HEK293 (cell line): ENCODE results near the gene FAM83E.

Experiments used
- CTCF ChIA-PET: fragments of 350-600 bp; formaldehyde crosslinking; extraction: SDS; loops from one replicate; lab custom pipeline; 2021; ENCODE audit warnings: antibody characterized with exemption; lab: Yijun Ruan, JAX
- POLR2A ChIA-PET: fragments of 300-600 bp; formaldehyde crosslinking; extraction: SDS; loops from one replicate; lab custom pipeline; 2020; ENCODE audit warnings: antibody characterized with exemption, inconsistent platforms; lab: Yijun Ruan, JAX
- H3K27ac ChIP-seq: fragments of 200-500 bp; sonication (Bioruptor generic); 2 replicates; pipeline ENCODE4 v1.5.1; 2014; ENCODE audit warnings: low read depth, low read length, control low read depth, inconsistent platforms; ENCODE audit errors: extremely low read depth
- H3K36me3 ChIP-seq, 2 experiments: fragments of 200-500 bp in 1 of 2; sonication (Bioruptor generic) in 1 of 2; 1 replicate in 1 of 2; 2 replicates in 1 of 2; pipeline ENCODE4 v1.5.1; 2014 to 2017; ENCODE audit warnings: inconsistent platforms in 2 of 2, low read length in 2 of 2; ENCODE audit not compliant: control insufficient read depth in 2 of 2, insufficient read depth in 1 of 2
- H3K4me1 ChIP-seq: fragments of 200-500 bp; sonication (Bioruptor generic); 2 replicates; pipeline ENCODE4 v1.5.1; 2014; ENCODE audit warnings: mild to moderate bottlenecking, low read length, inconsistent platforms; ENCODE audit not compliant: control insufficient read depth, insufficient read depth
- H3K4me3 ChIP-seq: 2 replicates; pipeline ENCODE4 v1.5.1; 2011; ENCODE audit warnings: low read depth, mild to moderate bottlenecking, control low read depth, low read length, moderate library complexity
- H3K9me3 ChIP-seq: fragments of 200-500 bp; sonication (Bioruptor generic); 2 replicates; pipeline ENCODE4 v1.5.1; 2014; ENCODE audit warnings: low read depth, low read length, inconsistent platforms; ENCODE audit not compliant: control insufficient read depth, insufficient read depth
- PATZ1 ChIP-seq: fragments of 450-650 bp; formaldehyde crosslinking; IDR thresholded peaks from 2 replicates; pipeline ENCODE4 v1.5.1; 2016; ENCODE audit warnings: missing biosample characterization, missing genetic modification characterization
- PRDM2 ChIP-seq: fragments of 450-650 bp; formaldehyde crosslinking; IDR thresholded peaks from 2 replicates; pipeline ENCODE4 v1.5.1; 2016; ENCODE audit warnings: missing biosample characterization, missing genetic modification characterization, borderline replicate concordance
- SETDB1 ChIP-seq: IDR thresholded peaks from one replicate; pipeline ENCODE4 v1.6.1; 2017; ENCODE audit warnings: mild to moderate bottlenecking, low read length, moderate library complexity, mixed read lengths; ENCODE audit not compliant: insufficient read length
- SP3 ChIP-seq: fragments of 450-650 bp; formaldehyde crosslinking; IDR thresholded peaks from 2 replicates; pipeline ENCODE4 v1.5.1; 2016; ENCODE audit warnings: missing biosample characterization, missing genetic modification characterization
- TSHZ1 ChIP-seq: fragments of 450-650 bp; formaldehyde crosslinking; IDR thresholded peaks from 2 replicates; pipeline ENCODE4 v1.5.1; 2016; ENCODE audit warnings: missing biosample characterization, missing genetic modification characterization, borderline replicate concordance
- ZBTB1 ChIP-seq: fragments of 450-650 bp; formaldehyde crosslinking; IDR thresholded peaks from 2 replicates; pipeline ENCODE4 v1.5.1; 2016; ENCODE audit warnings: missing biosample characterization, missing genetic modification characterization
- ZBTB10 ChIP-seq: fragments of 450-650 bp; formaldehyde crosslinking; IDR thresholded peaks from 2 replicates; pipeline ENCODE4 v1.5.1; 2016; ENCODE audit warnings: missing biosample characterization, missing genetic modification characterization
- ZBTB11 ChIP-seq: fragments of 450-650 bp; formaldehyde crosslinking; conservative IDR thresholded peaks from 2 replicates; pipeline ENCODE4 v1.5.1; 2016; ENCODE audit warnings: low read depth, missing biosample characterization, missing genetic modification characterization
- ZNF148 ChIP-seq: fragments of 450-650 bp; formaldehyde crosslinking; IDR thresholded peaks from 2 replicates; pipeline ENCODE4 v1.5.0; 2017; ENCODE audit warnings: missing biosample characterization, missing genetic modification characterization, borderline replicate concordance
- ZNF169 ChIP-seq: fragments of 450-650 bp; formaldehyde crosslinking; IDR thresholded peaks from 2 replicates; pipeline ENCODE4 v1.5.1; 2016; ENCODE audit warnings: missing biosample characterization, missing genetic modification characterization
- ZNF174 ChIP-seq: fragments of 450-650 bp; formaldehyde crosslinking; IDR thresholded peaks from 2 replicates; pipeline ENCODE4 v1.5.0; 2017; ENCODE audit warnings: missing biosample characterization, mild to moderate bottlenecking, missing genetic modification characterization
- ZNF184 ChIP-seq: fragments of 450-650 bp; IDR thresholded peaks from 2 replicates; pipeline ENCODE4 v1.5.1; 2018; ENCODE audit warnings: missing biosample characterization, mild to moderate bottlenecking, missing genetic modification characterization
- ZNF211 ChIP-seq: fragments of 450-650 bp; formaldehyde crosslinking; IDR thresholded peaks from 2 replicates; pipeline ENCODE4 v1.5.1; 2016; ENCODE audit warnings: low read depth, missing biosample characterization, missing genetic modification characterization
- ZNF23 ChIP-seq: fragments of 450-650 bp; formaldehyde crosslinking; IDR thresholded peaks from 2 replicates; pipeline ENCODE4 v1.5.1; 2016; ENCODE audit warnings: missing biosample characterization, missing genetic modification characterization, borderline replicate concordance
- ZNF366 ChIP-seq: fragments of 450-650 bp; formaldehyde crosslinking; conservative IDR thresholded peaks from 2 replicates; pipeline ENCODE4 v1.5.1; 2016; ENCODE audit warnings: missing biosample characterization, missing genetic modification characterization

FAM83E gene

GRCh38 chr19:48656840-48657474, 42.1 kb upstream of the FAM83E start:
- H3K4me1 ChIP-seq: peaks cover 9% of the 10 kb centered on the region
- H3K9me3 ChIP-seq: no peaks in the 10 kb centered on the region
- CTCF ChIA-PET: interaction anchor here (0.6 to 4.1 kb wide), 5 partner anchors 11 to 185 kb away, joined by 3 to 20 read pairs (median 5); partner anchors contain the start of gene CA11
- no peak overlapping the region for H3K4me3 ChIP-seq
- POLR2A ChIA-PET: interaction anchor here (0.6 to 1.1 kb wide), 2 partner anchors 38 to 106 kb away, joined by 3 to 5 read pairs; partner anchors contain the start of genes RPL18 and SPHK2
- H3K36me3 ChIP-seq: no peaks in the 10 kb centered on the region; a peak in 1 of 3 replicates
- no peak overlapping the region for H3K27ac ChIP-seq
- TF ChIP-seq ZNF23 (tag by site-specific recombination) (no peak), TSHZ1 (0 out of 2 replicates have a peak, but pooled peaks have one; percentile 13), ZNF174 (tag by site-specific recombination) (no peak), ZBTB1 (tag by site-specific recombination) (no peak), ZNF366 (peak; percentile 64), SETDB1 (no peak), PATZ1 (tag by site-specific recombination) (no peak), ZNF169 (no peak), ZNF211 (tag by site-specific recombination) (no peak), ZBTB11 (tag by site-specific recombination) (no peak), SP3 (no peak), ZNF184 (tag by site-specific recombination) (no peak), PRDM2 (tag by site-specific recombination) (no peak), ZBTB10 (tag by site-specific recombination) (no peak), ZNF148 (tag by site-specific recombination) (no peak)
